Stomach (tissue), 9 donors: ENCODE results near the gene SHISAL1. TPM values are rescaled to one million over a fixed set of nuclear protein-coding genes. Genes with fewer than 3 reads are reported as not detected.

Experiments
- DNase-seq, 2 donors: peaks; one replicate each; pipeline versions ENCODE4 v3.0.0 to v3.0.0-alpha.2; 2013 to 2019
- H3K27ac ChIP-seq, 5 donors: fragments of 200-600 bp in 4 of 5; sonication (generic) in 4 of 5; one replicate each; pipeline ENCODE4 v1.5.1; 2013 to 2019; ENCODE audit warnings: mild to moderate bottlenecking in 1 of 5, moderate library complexity in 1 of 5
- H3K27me3 ChIP-seq, 3 donors: fragments of 200-600 bp; sonication (generic); one replicate each; pipeline ENCODE4 v1.5.1; 2017 to 2019; ENCODE audit warnings: mixed run types in 1 of 3
- H3K36me3 ChIP-seq, 4 donors: fragments of 200-600 bp; sonication (generic); 1 replicate in 3 of 4; 2 replicates in 1 of 4; pipeline ENCODE4 v1.5.1; 2016 to 2019
- H3K4me1 ChIP-seq, 4 donors: fragments of 200-600 bp; sonication (generic); one replicate each; pipeline ENCODE4 v1.5.1; 2016 to 2019
- H3K4me3 ChIP-seq, 4 donors: fragments of 200-600 bp; sonication (generic) in 3 of 4; one replicate each; pipeline ENCODE4 v1.5.1; 2016 to 2019; ENCODE audit warnings: mild to moderate bottlenecking in 1 of 4
- H3K9me3 ChIP-seq, 4 donors: fragments of 200-600 bp; sonication (generic); one replicate each; pipeline ENCODE4 v1.5.1; 2016 to 2019
- EP300 ChIP-seq: sonication (generic); formaldehyde crosslinking; IDR thresholded peaks from one replicate; pipeline ENCODE4 v1.6.1; 2017; ENCODE audit warnings: antibody characterized with exemption
- POLR2A ChIP-seq, 4 donors: fragments of 450-650 bp; IDR thresholded peaks; one replicate each; pipeline ENCODE4 v1.6.1; 2016; ENCODE audit warnings: antibody characterized with exemption in 4 of 4, control low read depth in 2 of 4, mild to moderate bottlenecking in 1 of 4, moderate library complexity in 1 of 4
- POLR2AphosphoS5 ChIP-seq, 3 donors: sonication (generic); formaldehyde crosslinking; IDR thresholded peaks; one replicate each; pipeline ENCODE4 v1.6.1; 2016; ENCODE audit warnings: antibody characterized with exemption in 3 of 3
- WGBS, 5 donors: extraction: QIAGEN DNeasy Blood & Tissue Kit in 3 of 5; methylation state at CpG; one replicate each; pipeline versions ENCODE4 v1.1.5 to v1.1.7; 2013 to 2018; 5-methylcytosine and 5-hydroxymethylcytosine counted together
- intact Hi-C: fragments of 100-400 bp; cut with DNase I; formaldehyde crosslinking; loops from one replicate; pipeline ENCODE4 v1.15.1; 2023; ENCODE audit warnings: low total_unique reads
- polyA plus RNA-seq, 3 donors: library from polyadenylated mRNA; stranded (reverse); fragments of 200-250 nt; gene quantifications; one replicate each; pipeline ENCODE4 v1.2.3, GENCODE V29; 2013
- total RNA-seq, 5 donors: library from RNA; depleted of rRNA; stranded (reverse); fragments of >200 nt; gene quantifications; one replicate each; pipeline versions ENCODE4 v1.1.0 to v1.2.3, GENCODE V29; 2014 to 2016
- TF ChIP-seq, protein P1 (sequence below), 7 experiments: fragments of 450-650 bp in 4 of 7; fragments of 200-600 bp in 3 of 7; sonication (generic) in 3 of 7; IDR thresholded peaks; one replicate each; pipeline ENCODE4 v1.5.1; 2016 to 2019; ENCODE audit warnings: antibody characterized with exemption in 7 of 7, control low read depth in 2 of 7, mild to moderate bottlenecking in 1 of 7
- donor health status: healthy with polysubstance abuse.
- donor health status: Bipolar disorder and iron deficiency.
- donor health status: healthy.

Gene SHISAL1
- total and polyA plus RNA-seq, 8 donors, result 0.43 to 19.3 (median 1.2) TPM

GRCh38 chr22:44205516-44206329, 107.0 kb downstream of the SHISAL1 start:
- peaks cover 0 to 11% (median 0%) of the 10 kb centered on the region in 4 donors for H3K36me3 ChIP-seq
- no peak overlapping the region for H3K4me3 ChIP-seq
- H3K4me1 ChIP-seq, result no peaks in the 10 kb centered on the region
- intact Hi-C loops, result no loop called here
- no peak overlapping the region for H3K27ac ChIP-seq
- WGBS, 5 donors, result 87 to 91% (median 89%) methylated on average over 9 to 16 of the region's 16 CpGs
- H3K27me3 ChIP-seq, result peaks cover 0 to 13% (median 0%) of the 10 kb centered on the region in 3 donors
- H3K9me3 ChIP-seq, result peaks cover 0 to 10% (median 9%) of the 10 kb centered on the region in 4 donors
- no peak for DNase-seq
- no peak for TF ChIP-seq POLR2A (IDR thresholded peaks at IDR 0.05)
- TF ChIP-seq, protein P1, sequence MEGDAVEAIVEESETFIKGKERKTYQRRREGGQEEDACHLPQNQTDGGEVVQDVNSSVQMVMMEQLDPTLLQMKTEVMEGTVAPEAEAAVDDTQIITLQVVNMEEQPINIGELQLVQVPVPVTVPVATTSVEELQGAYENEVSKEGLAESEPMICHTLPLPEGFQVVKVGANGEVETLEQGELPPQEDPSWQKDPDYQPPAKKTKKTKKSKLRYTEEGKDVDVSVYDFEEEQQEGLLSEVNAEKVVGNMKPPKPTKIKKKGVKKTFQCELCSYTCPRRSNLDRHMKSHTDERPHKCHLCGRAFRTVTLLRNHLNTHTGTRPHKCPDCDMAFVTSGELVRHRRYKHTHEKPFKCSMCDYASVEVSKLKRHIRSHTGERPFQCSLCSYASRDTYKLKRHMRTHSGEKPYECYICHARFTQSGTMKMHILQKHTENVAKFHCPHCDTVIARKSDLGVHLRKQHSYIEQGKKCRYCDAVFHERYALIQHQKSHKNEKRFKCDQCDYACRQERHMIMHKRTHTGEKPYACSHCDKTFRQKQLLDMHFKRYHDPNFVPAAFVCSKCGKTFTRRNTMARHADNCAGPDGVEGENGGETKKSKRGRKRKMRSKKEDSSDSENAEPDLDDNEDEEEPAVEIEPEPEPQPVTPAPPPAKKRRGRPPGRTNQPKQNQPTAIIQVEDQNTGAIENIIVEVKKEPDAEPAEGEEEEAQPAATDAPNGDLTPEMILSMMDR (IDR thresholded peaks at IDR 0.05), result no peak

GRCh38 chr22:44204739-44205515, 107.8 kb downstream of the SHISAL1 start:
- peaks cover 0 to 19% (median 0%) of the 10 kb centered on the region in 3 donors for H3K27me3 ChIP-seq
- no peak overlapping the region for H3K27ac ChIP-seq
- H3K4me3 ChIP-seq, result no peak overlapping the region
- H3K4me1 ChIP-seq, result no peaks in the 10 kb centered on the region
- DNase-seq, result no peak
- intact Hi-C loops, result no loop called here
- H3K36me3 ChIP-seq, result peaks cover 0 to 11% (median 0%) of the 10 kb centered on the region in 4 donors
- WGBS, 5 donors, result 84 to 94% (median 88%) methylated on average over 15 to 16 of the region's 16 CpGs
- no peak for TF ChIP-seq EP300
- TF ChIP-seq POLR2A (IDR thresholded peaks at IDR 0.05), result no peak
- H3K9me3 ChIP-seq, result peaks cover 0 to 8% (median 7%) of the 10 kb centered on the region in 4 donors

GRCh38 chr22:44203203-44203602, 109.5 kb downstream of the SHISAL1 start:
- no peak overlapping the region for H3K27ac ChIP-seq
- no peak for TF ChIP-seq POLR2A (IDR thresholded peaks at IDR 0.05)
- TF ChIP-seq, protein P1 (IDR thresholded peaks at IDR 0.05), result no peak
- TF ChIP-seq EP300, result no peak
- no peak for TF ChIP-seq POLR2AphosphoS5 (IDR thresholded peaks at IDR 0.05)
- WGBS, 5 donors, result 50 to 79% (median 67%) methylated on average over 6 of the region's 6 CpGs
- no peaks in the 10 kb centered on the region for H3K9me3 ChIP-seq
- intact Hi-C loops, result no loop called here
- DNase-seq, result no peak
- peaks cover 0 to 21% (median 0%) of the 10 kb centered on the region in 4 donors for H3K36me3 ChIP-seq
- H3K4me3 ChIP-seq, result no peak overlapping the region
- H3K4me1 ChIP-seq, result no peaks in the 10 kb centered on the region
- peaks cover 0 to 19% (median 0%) of the 10 kb centered on the region in 3 donors for H3K27me3 ChIP-seq

DNA sequence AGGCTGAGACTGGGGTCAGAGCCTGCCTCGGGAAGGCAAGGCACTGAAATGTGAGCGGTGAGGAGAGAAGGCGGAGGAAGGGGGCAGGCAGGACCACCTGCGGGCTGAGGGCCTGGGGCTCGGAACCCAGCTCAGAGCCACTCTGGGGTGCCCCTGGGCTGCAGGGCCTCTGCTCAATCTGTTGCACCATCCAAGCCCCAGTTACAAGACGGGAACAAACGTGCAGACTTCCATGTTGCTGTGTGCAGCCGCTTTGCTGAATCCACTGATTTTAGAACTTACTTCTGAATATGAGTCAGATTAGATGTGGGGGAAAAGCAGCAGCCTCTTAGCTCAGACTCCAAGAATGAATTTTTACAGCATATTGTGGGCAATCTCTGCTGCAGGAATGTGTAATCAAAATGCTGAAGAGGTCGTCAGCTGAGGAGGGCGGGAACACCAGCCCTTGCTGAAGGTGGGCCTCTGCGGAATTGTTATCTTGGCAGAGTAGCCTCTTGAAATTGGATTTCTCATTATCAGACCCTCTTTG, 110.4 kb downstream of the SHISAL1 start:
- H3K27me3 ChIP-seq, result peaks cover 0 to 22% (median 0%) of the 10 kb centered on the region in 3 donors
- H3K4me1 ChIP-seq, result no peaks in the 10 kb centered on the region
- DNase-seq, result no peak
- peaks cover 0 to 21% (median 0%) of the 10 kb centered on the region in 4 donors for H3K36me3 ChIP-seq
- no peak overlapping the region for H3K27ac ChIP-seq
- TF ChIP-seq POLR2A (IDR thresholded peaks at IDR 0.05), result no peak
- TF ChIP-seq POLR2AphosphoS5 (IDR thresholded peaks at IDR 0.05), result no peak
- TF ChIP-seq, protein P1 (IDR thresholded peaks at IDR 0.05), result no peak
- no peak for TF ChIP-seq EP300
- intact Hi-C loops, result no loop called here
- no peak overlapping the region for H3K4me3 ChIP-seq
- 61 to 73% (median 70%) methylated on average over 11 of the region's 11 CpGs for WGBS, 5 donors
- H3K9me3 ChIP-seq, result no peaks in the 10 kb centered on the region
